PC-3 (cell line): ENCODE measurements around the gene CDC16. TPM values are rescaled to one million over a fixed set of nuclear protein-coding genes. Genes with fewer than 3 reads are reported as not detected.

Experiments used
- ATAC-seq: fragments of 200-7000 bp; cut with Tn5 transposase; 2 replicates; pipeline ENCODE4 v1.9.1; 2020; ENCODE audit warnings: mild to moderate bottlenecking, moderate library complexity
- BruUV-seq: library from RNA; stranded (reverse); fragments of 400-500 nt; replicated peaks from 2 replicates; lab custom pipeline; 2021; lab: Mats Ljungman, UMichigan
- CTCF ChIA-PET: fragments of 300-600 bp; sonication (Branson Sonifier 250); formaldehyde crosslinking; loops from one replicate; lab custom pipeline; 2022; ENCODE audit warnings: antibody characterized with exemption; lab: Charles Lee
- POLR2A ChIA-PET: fragments of 300-600 bp; sonication (Branson Sonifier 250); formaldehyde crosslinking; loops from one replicate; lab custom pipeline; 2022; ENCODE audit warnings: antibody characterized with exemption; ENCODE audit not compliant: unreplicated experiment; lab: Charles Lee
- DNase-seq: peaks from one replicate; pipeline ENCODE4 v3.0.0-alpha.2; 2015
- H2AFZ ChIP-seq: fragments of 300-600 bp; sonication (generic); 2 replicates; pipeline ENCODE4 v1.6.0; 2016; ENCODE audit warnings: antibody characterized with exemption, low read length
- H3F3A ChIP-seq: fragments of 300-600 bp; sonication (generic); one replicate; pipeline ENCODE4 v1.6.0; 2017; ENCODE audit warnings: antibody characterized with exemption, low read length, control low read depth, mild to moderate bottlenecking; ENCODE audit not compliant: unreplicated experiment
- H3K27ac ChIP-seq: fragments of 300-600 bp; sonication (generic); 2 replicates; pipeline ENCODE4 v1.5.1; 2016; ENCODE audit warnings: mild to moderate bottlenecking, low read length
- H3K27me3 ChIP-seq: fragments of 300-600 bp; sonication (generic); 2 replicates; pipeline ENCODE4 v1.6.1; 2016; ENCODE audit warnings: low read length, mixed read lengths
- H3K36me3 ChIP-seq: fragments of 300-600 bp; sonication (generic); 2 replicates; pipeline ENCODE4 v1.6.1; 2016; ENCODE audit warnings: low read depth, mixed run types, low read length, mixed read lengths
- H3K4me1 ChIP-seq: fragments of 300-600 bp; sonication (generic); 2 replicates; pipeline ENCODE4 v1.5.1; 2016; ENCODE audit warnings: low read length; ENCODE audit not compliant: insufficient read depth
- H3K4me2 ChIP-seq: fragments of 300-600 bp; sonication (generic); 2 replicates; pipeline ENCODE4 v1.6.0; 2016; ENCODE audit warnings: low read length
- H3K4me3 ChIP-seq: fragments of 300-600 bp; sonication (generic); 2 replicates; pipeline ENCODE4 v1.5.1; 2016; ENCODE audit warnings: mild to moderate bottlenecking, low read length, mixed read lengths
- H3K79me2 ChIP-seq: fragments of 300-600 bp; sonication (generic); 2 replicates; pipeline ENCODE4 v1.6.1; 2017; ENCODE audit warnings: low read length, mixed read lengths
- H3K9ac ChIP-seq: fragments of 300-600 bp; sonication (generic); 2 replicates; pipeline ENCODE4 v1.6.0; 2016; ENCODE audit warnings: mild to moderate bottlenecking, low read length
- H3K9me2 ChIP-seq: fragments of 300-600 bp; sonication (generic); replicated peaks from 2 replicates; pipeline ENCODE4 v1.6.1; 2016; ENCODE audit warnings: mixed run types, low read length, mixed read lengths
- H3K9me3 ChIP-seq: fragments of 300-600 bp; sonication (generic); 2 replicates; pipeline ENCODE4 v1.6.1; 2016; ENCODE audit warnings: low read length, mixed read lengths
- H4K20me1 ChIP-seq: fragments of 300-600 bp; sonication (generic); 2 replicates; pipeline ENCODE4 v1.6.1; 2016; ENCODE audit warnings: low read length, mixed read lengths
- EZH2 ChIP-seq: fragments of 300-600 bp; sonication (generic); IDR thresholded peaks from one replicate; pipeline ENCODE4 v1.6.1; 2017; ENCODE audit warnings: antibody characterized with exemption, mild to moderate bottlenecking, low read length; ENCODE audit not compliant: unreplicated experiment
- EZH2phosphoT487 ChIP-seq: fragments of 300-600 bp; sonication (generic); IDR thresholded peaks from 2 replicates; pipeline ENCODE4 v1.6.1; 2018; ENCODE audit warnings: mild to moderate bottlenecking, antibody characterized with exemption, low read length, borderline replicate concordance
- intact Hi-C: fragments of 100-400 bp; cut with micrococcal nuclease; formaldehyde crosslinking; loops from 2 replicates; pipeline ENCODE4 v1.9.0; 2023
- total RNA-seq: library from RNA; depleted of rRNA; stranded (reverse); fragments of >200 nt; gene quantifications from 2 replicates; pipeline ENCODE4 v1.2.3, GENCODE V29; 2014
- TF ChIP-seq, protein P1 (sequence below): fragments of 300-600 bp; sonication (generic); conservative IDR thresholded peaks from 2 replicates; pipeline ENCODE4 v1.5.1; 2017; ENCODE audit warnings: antibody characterized with exemption, low read depth, mild to moderate bottlenecking, low read length

CDC16 gene
- total RNA-seq, 1 experiment from 2014 or later = 16.0 TPM

DNA sequence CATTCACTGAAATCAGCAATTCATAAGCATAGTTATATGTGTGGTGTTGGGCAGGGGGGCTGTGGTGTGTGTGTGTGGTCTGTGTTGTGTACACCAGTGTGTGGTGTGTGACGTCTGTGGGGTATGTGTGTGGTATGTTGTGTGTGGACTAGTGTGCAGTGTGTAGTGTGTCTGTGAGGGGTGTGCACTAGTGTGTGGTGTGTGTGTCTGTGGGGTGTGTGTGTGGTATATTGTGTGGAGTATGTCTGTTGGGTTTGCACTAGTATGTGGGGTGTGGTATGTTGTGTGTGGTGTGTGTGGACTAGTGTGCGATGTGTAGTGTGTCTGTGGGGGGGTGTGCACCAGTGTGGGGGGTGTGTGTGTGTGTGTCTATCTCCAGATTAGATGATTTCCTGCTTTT, 7.2 kb upstream of the CDC16 start:
- ATAC-seq = no peak
- Histone ChIP-seq H3K4me3 (no peak overlapping the region), H3K4me2 (no peak overlapping the region), H3K9me3 (no peaks in the 10 kb centered on the region), H3K9ac (no peak overlapping the region), H3K36me3 (no peaks in the 10 kb centered on the region; the same call in 1 of the 2 replicates), H3K9me2 (no peaks in the 10 kb centered on the region), H3K79me2 (no peaks in the 10 kb centered on the region), H2AFZ (no peak overlapping the region), H3F3A (no peaks in the 10 kb centered on the region), H3K4me1 (no peaks in the 10 kb centered on the region), H3K27me3 (no peaks in the 10 kb centered on the region), H4K20me1 (no peaks in the 10 kb centered on the region), H3K27ac (no peak overlapping the region)
- POLR2A ChIA-PET = no interaction called here
- no peak for TF ChIP-seq EZH2
- TF ChIP-seq, protein P1, sequence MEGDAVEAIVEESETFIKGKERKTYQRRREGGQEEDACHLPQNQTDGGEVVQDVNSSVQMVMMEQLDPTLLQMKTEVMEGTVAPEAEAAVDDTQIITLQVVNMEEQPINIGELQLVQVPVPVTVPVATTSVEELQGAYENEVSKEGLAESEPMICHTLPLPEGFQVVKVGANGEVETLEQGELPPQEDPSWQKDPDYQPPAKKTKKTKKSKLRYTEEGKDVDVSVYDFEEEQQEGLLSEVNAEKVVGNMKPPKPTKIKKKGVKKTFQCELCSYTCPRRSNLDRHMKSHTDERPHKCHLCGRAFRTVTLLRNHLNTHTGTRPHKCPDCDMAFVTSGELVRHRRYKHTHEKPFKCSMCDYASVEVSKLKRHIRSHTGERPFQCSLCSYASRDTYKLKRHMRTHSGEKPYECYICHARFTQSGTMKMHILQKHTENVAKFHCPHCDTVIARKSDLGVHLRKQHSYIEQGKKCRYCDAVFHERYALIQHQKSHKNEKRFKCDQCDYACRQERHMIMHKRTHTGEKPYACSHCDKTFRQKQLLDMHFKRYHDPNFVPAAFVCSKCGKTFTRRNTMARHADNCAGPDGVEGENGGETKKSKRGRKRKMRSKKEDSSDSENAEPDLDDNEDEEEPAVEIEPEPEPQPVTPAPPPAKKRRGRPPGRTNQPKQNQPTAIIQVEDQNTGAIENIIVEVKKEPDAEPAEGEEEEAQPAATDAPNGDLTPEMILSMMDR = no peak
- TF ChIP-seq EZH2phosphoT487 = no peak
- intact Hi-C loops = loop anchor here (5.0 kb wide), 2 partner anchors 160 to 410 kb away; no protein-coding TSS in a partner anchor
- no peak for DNase-seq
- CTCF ChIA-PET = no interaction called here
- no TSS peak for BruUV-seq

DNA sequence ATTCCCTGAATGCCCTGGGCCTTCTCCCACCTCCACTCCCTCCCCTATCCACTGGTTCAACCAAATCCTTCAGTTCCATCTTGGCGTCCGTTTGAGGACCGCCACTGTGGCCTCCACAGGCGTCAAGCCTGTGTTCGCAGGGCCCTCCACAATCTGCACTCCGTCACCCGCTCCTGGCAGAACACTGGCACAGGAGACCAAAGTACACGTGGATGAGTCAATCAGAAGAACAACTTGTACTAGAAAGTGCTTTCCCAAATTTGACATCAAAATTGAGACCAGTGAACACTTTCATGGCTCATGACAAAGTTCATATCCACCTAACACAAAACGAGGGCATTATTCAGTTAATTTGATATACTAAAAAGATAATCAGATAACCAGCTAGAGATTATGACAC, 6.5 kb upstream of the CDC16 start:
- POLR2A ChIA-PET = no interaction called here
- DNase-seq = no peak
- BruUV-seq = no TSS peak

DNA sequence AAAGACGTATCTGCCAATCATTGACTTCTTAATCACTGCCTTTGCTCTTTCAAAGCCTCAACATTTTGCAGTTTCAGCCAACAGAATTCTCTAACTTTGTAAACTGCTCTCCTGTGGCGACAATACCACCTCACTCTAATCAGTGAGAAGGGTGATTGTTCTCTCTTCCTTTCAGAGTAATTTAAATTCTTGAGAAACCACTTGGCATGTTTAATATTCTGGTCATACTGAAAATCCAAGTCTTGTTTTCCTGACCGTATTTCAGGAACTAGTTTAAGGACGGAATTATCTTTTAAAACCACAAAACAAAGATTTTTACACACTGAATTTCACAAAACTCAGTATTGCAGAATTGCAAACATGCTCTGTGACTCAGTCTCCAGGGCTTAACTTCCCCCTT, 5.2 kb upstream of the CDC16 start:
- H3K27ac ChIP-seq = no peak overlapping the region
- H3K4me3 ChIP-seq = no peak overlapping the region
- no peak for ATAC-seq
- H3K9me2 ChIP-seq = no peaks in the 10 kb centered on the region
- no peaks in the 10 kb centered on the region for H3K79me2 ChIP-seq
- H3K27me3 ChIP-seq = no peaks in the 10 kb centered on the region
- no TSS peak for BruUV-seq
- no peak for DNase-seq
- H2AFZ ChIP-seq = no peak overlapping the region
- intact Hi-C loops = loop anchor here (5.0 kb wide), 2 partner anchors 162 to 412 kb away; no protein-coding TSS in a partner anchor
- no peaks in the 10 kb centered on the region; the same call in 1 of the 2 replicates for H3K36me3 ChIP-seq
- no peaks in the 10 kb centered on the region for H4K20me1 ChIP-seq
- no peak overlapping the region for H3K4me2 ChIP-seq
- no peaks in the 10 kb centered on the region for H3K4me1 ChIP-seq
- no peak for TF ChIP-seq EZH2
- TF ChIP-seq EZH2phosphoT487 = no peak
- TF ChIP-seq, protein P1 = no peak
- no peak overlapping the region for H3K9ac ChIP-seq
- H3F3A ChIP-seq = no peaks in the 10 kb centered on the region
- no peaks in the 10 kb centered on the region for H3K9me3 ChIP-seq
- ChIA-PET POLR2A (no interaction called here), CTCF (no interaction called here)

More for the DNA sequence above, 6.5 kb upstream of the CDC16 start:
- H3K9me3 ChIP-seq = no peaks in the 10 kb centered on the region
- no peak for ATAC-seq
- no peaks in the 10 kb centered on the region for H3F3A ChIP-seq
- H2AFZ ChIP-seq = no peak overlapping the region
- no peaks in the 10 kb centered on the region; the same call in 1 of the 2 replicates for H3K36me3 ChIP-seq
- H3K4me2 ChIP-seq = no peak overlapping the region
- no peak overlapping the region for H3K27ac ChIP-seq
- intact Hi-C loops = loop anchor here (5.0 kb wide), 2 partner anchors 161 to 411 kb away; no protein-coding TSS in a partner anchor
- H3K79me2 ChIP-seq = no peaks in the 10 kb centered on the region
- H3K9ac ChIP-seq = no peak overlapping the region
- H3K27me3 ChIP-seq = no peaks in the 10 kb centered on the region
- no peak overlapping the region for H3K4me3 ChIP-seq
- TF ChIP-seq EZH2phosphoT487 (no peak), EZH2 (no peak)
- TF ChIP-seq, protein P1 = no peak
- H3K9me2 ChIP-seq = no peaks in the 10 kb centered on the region
- H3K4me1 ChIP-seq = no peaks in the 10 kb centered on the region
- H4K20me1 ChIP-seq = no peaks in the 10 kb centered on the region
- CTCF ChIA-PET = no interaction called here
